ENCODE results near the gene KCNQ5. TPM values are rescaled to one million over a fixed set of nuclear protein-coding genes. Genes with fewer than 3 reads are reported as not detected.

The KCNQ5 gene
- total RNA-seq, 1 experiment from 2014 or later: 0.31 TPM

GRCh38 chr6:73121421-73121993 lies 499.6 kb downstream of the KCNQ5 start:
- DNase-seq: no peak
- Histone ChIP-seq H3K36me3 (replicated peaks; ENCODE audit: control insufficient read depth, insufficient read depth, low read length) (no peaks in the 10 kb centered on the region), H3K27me3 (ENCODE audit: control insufficient read depth, insufficient read depth, low read length) (no peaks in the 10 kb centered on the region), H3K4me3 (ENCODE audit: insufficient read depth, low read depth, low read length) (no peak overlapping the region)

GRCh38 chr6:73123632-73124329 lies 501.9 kb downstream of the KCNQ5 start:
- no peaks in the 10 kb centered on the region for H3K36me3 ChIP-seq (replicated peaks; ENCODE audit: control insufficient read depth, insufficient read depth, low read length)
- no peak overlapping the region for H3K4me3 ChIP-seq (ENCODE audit: insufficient read depth, low read depth, low read length)
- DNase-seq: no peak
- H3K27me3 ChIP-seq (ENCODE audit: control insufficient read depth, insufficient read depth, low read length): no peaks in the 10 kb centered on the region

GRCh38 chr6:73129653-73130443 lies 508.0 kb downstream of the KCNQ5 start:
- DNase-seq: peak; percentile 58
- Histone ChIP-seq H3K27me3 (ENCODE audit: control insufficient read depth, insufficient read depth, low read length) (no peaks in the 10 kb centered on the region), H3K36me3 (replicated peaks; ENCODE audit: control insufficient read depth, insufficient read depth, low read length) (no peaks in the 10 kb centered on the region), H3K4me3 (ENCODE audit: insufficient read depth, low read depth, low read length) (no peak overlapping the region)

- H3K4me3 ChIP-seq (ENCODE audit: insufficient read depth, low read depth, low read length): no peak overlapping the region
- no peaks in the 10 kb centered on the region for H3K27me3 ChIP-seq (ENCODE audit: control insufficient read depth, insufficient read depth, low read length)
- no peak for DNase-seq
- no peaks in the 10 kb centered on the region for H3K36me3 ChIP-seq (replicated peaks; ENCODE audit: control insufficient read depth, insufficient read depth, low read length)
These were observed 509.8 kb downstream of the KCNQ5 start for GRCh38 chr6:73131706-73132105.

GRCh38 chr6:73134588-73134987 lies 512.7 kb downstream of the KCNQ5 start:
- DNase-seq: peak; percentile 59
- H3K36me3 ChIP-seq (replicated peaks; ENCODE audit: control insufficient read depth, insufficient read depth, low read length): no peaks in the 10 kb centered on the region
- no peak overlapping the region for H3K4me3 ChIP-seq (ENCODE audit: insufficient read depth, low read depth, low read length)

GRCh38 chr6:73139681-73140383 lies 518.0 kb downstream of the KCNQ5 start:
- H3K36me3 ChIP-seq (replicated peaks; ENCODE audit: control insufficient read depth, insufficient read depth, low read length): no peaks in the 10 kb centered on the region
- no peak overlapping the region for H3K4me3 ChIP-seq (ENCODE audit: insufficient read depth, low read depth, low read length)
- DNase-seq: no peak
- H3K27me3 ChIP-seq (ENCODE audit: control insufficient read depth, insufficient read depth, low read length): no peaks in the 10 kb centered on the region

More at GRCh38 chr6:73134588-73134987, 512.7 kb downstream of the KCNQ5 start:
- no peaks in the 10 kb centered on the region for H3K27me3 ChIP-seq (ENCODE audit: control insufficient read depth, insufficient read depth, low read length)

GRCh38 chr6:73143551-73143950 lies 521.7 kb downstream of the KCNQ5 start:
- no peaks in the 10 kb centered on the region for H3K27me3 ChIP-seq (ENCODE audit: control insufficient read depth, insufficient read depth, low read length)
- H3K36me3 ChIP-seq (replicated peaks; ENCODE audit: control insufficient read depth, insufficient read depth, low read length): no peaks in the 10 kb centered on the region
- DNase-seq: no peak
- no peak overlapping the region for H3K4me3 ChIP-seq (ENCODE audit: insufficient read depth, low read depth, low read length)

GRCh38 chr6:73144516-73144915 lies 522.7 kb downstream of the KCNQ5 start:
- Histone ChIP-seq H3K27me3 (ENCODE audit: control insufficient read depth, insufficient read depth, low read length) (no peaks in the 10 kb centered on the region), H3K4me3 (ENCODE audit: insufficient read depth, low read depth, low read length) (no peak overlapping the region), H3K36me3 (replicated peaks; ENCODE audit: control insufficient read depth, insufficient read depth, low read length) (no peaks in the 10 kb centered on the region)
- DNase-seq: no peak

GRCh38 chr6:73145690-73146089 lies 523.8 kb downstream of the KCNQ5 start:
- DNase-seq: no peak
- Histone ChIP-seq H3K36me3 (replicated peaks; ENCODE audit: control insufficient read depth, insufficient read depth, low read length) (no peaks in the 10 kb centered on the region), H3K27me3 (ENCODE audit: control insufficient read depth, insufficient read depth, low read length) (no peaks in the 10 kb centered on the region), H3K4me3 (ENCODE audit: insufficient read depth, low read depth, low read length) (no peak overlapping the region)

GRCh38 chr6:73151732-73152131 lies 529.9 kb downstream of the KCNQ5 start:
- H3K36me3 ChIP-seq (replicated peaks; ENCODE audit: control insufficient read depth, insufficient read depth, low read length): no peaks in the 10 kb centered on the region

GRCh38 chr6:73152556-73152955 lies 530.7 kb downstream of the KCNQ5 start:
- Histone ChIP-seq H3K27me3 (ENCODE audit: control insufficient read depth, insufficient read depth, low read length) (no peaks in the 10 kb centered on the region), H3K4me3 (ENCODE audit: insufficient read depth, low read depth, low read length) (no peak overlapping the region), H3K36me3 (replicated peaks; ENCODE audit: control insufficient read depth, insufficient read depth, low read length) (no peaks in the 10 kb centered on the region)
- no peak for DNase-seq

More at GRCh38 chr6:73151732-73152131, 529.9 kb downstream of the KCNQ5 start:
- no peak overlapping the region for H3K4me3 ChIP-seq (ENCODE audit: insufficient read depth, low read depth, low read length)
- DNase-seq: no peak
- H3K27me3 ChIP-seq (ENCODE audit: control insufficient read depth, insufficient read depth, low read length): no peaks in the 10 kb centered on the region

GRCh38 chr6:73152966-73153757 lies 531.3 kb downstream of the KCNQ5 start:
- no peaks in the 10 kb centered on the region for H3K27me3 ChIP-seq (ENCODE audit: control insufficient read depth, insufficient read depth, low read length)
- no peaks in the 10 kb centered on the region for H3K36me3 ChIP-seq (replicated peaks; ENCODE audit: control insufficient read depth, insufficient read depth, low read length)
- DNase-seq: no peak

GRCh38 chr6:73156793-73157767 lies 535.2 kb downstream of the KCNQ5 start:
- DNase-seq: peak; percentile 19
- H3K4me3 ChIP-seq (ENCODE audit: insufficient read depth, low read depth, low read length): no peak overlapping the region
- H3K27me3 ChIP-seq (ENCODE audit: control insufficient read depth, insufficient read depth, low read length): no peaks in the 10 kb centered on the region
- H3K36me3 ChIP-seq (replicated peaks; ENCODE audit: control insufficient read depth, insufficient read depth, low read length): no peaks in the 10 kb centered on the region

More at GRCh38 chr6:73152966-73153757, 531.3 kb downstream of the KCNQ5 start:
- H3K4me3 ChIP-seq (ENCODE audit: insufficient read depth, low read depth, low read length): no peak overlapping the region

Data from H7 (cell line).